ENCODE measurements around the gene FAM83C. TPM values are rescaled to one million over a fixed set of nuclear protein-coding genes. Genes with fewer than 3 reads are reported as not detected.

FAM83C gene
- total RNA-seq, 1 donor from 2014 or later, result not detected

DNA sequence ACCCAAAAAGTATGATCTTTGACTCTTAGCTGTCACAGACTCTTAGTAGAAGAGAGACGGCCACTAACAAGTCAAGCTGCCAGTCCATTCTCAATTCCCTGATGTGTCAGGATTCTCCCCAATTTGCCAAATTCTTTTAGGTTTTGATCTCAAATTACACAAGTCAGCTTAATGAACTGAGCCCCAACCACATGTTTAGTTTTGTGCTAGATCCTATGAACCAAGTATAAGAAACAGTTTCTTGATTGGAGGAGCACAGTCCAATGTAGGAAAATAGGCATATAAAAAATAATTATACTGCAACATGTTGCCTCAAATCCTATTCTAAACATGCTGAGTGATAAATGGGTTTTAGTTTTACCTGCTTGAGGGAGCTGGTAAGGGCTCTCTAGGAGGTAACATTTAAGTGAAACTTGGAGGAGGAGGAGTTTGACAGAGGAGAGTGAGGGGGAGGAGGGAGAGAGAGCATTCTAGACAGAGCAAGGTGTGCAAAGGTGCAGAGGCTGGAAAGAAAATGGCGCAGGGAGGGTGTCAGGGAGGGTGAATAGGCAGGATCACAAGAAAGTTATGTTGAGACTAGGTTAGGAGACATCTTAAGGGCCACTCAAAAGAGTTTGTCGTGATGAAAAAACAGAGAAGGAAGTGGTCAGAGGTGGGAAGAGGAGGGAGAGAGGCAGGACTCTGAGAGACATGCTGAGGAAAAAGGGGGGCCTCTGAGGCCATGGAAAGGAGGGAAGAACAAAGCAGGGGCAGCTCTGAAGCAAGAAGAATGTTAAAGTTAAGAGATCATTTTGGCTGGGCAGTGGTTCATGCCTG, 22.8 kb upstream of the FAM83C start:
- Histone ChIP-seq H4K20me1 (ENCODE audit: low read depth) (no peaks in the 10 kb centered on the region), H3K36me3 (no peaks in the 10 kb centered on the region), H3F3A (ENCODE audit: low read depth) (no peaks in the 10 kb centered on the region), H3K4me2 (no peak overlapping the region), H3K79me2 (ENCODE audit: low read depth) (no peaks in the 10 kb centered on the region), H3K4me1 (no peaks in the 10 kb centered on the region), H3K9ac (no peak overlapping the region), H3K9me3 (ENCODE audit: low read depth) (no peaks in the 10 kb centered on the region), H2AFZ (replicated peaks) (no peak overlapping the region), H3K4me3 (no peak overlapping the region), H3K27ac (no peak overlapping the region), H3K27me3 (no peaks in the 10 kb centered on the region)
- Mint-ChIP-seq H3K9me3 (no peaks in the 10 kb centered on the region), H3K27me3 (ENCODE audit: insufficient read depth, low read depth) (no peaks in the 10 kb centered on the region), H3K4me1 (no peaks in the 10 kb centered on the region), H3K27ac (no peak overlapping the region), H3K4me3 (no peak overlapping the region), H3K36me3 (peaks cover 4% of the 10 kb centered on the region)
- DNase-seq (ENCODE audit: low spot score), result no peak
- TF ChIP-seq EZH2phosphoT487 (IDR thresholded peaks at IDR 0.05) (no peak), EZH2 (IDR thresholded peaks at IDR 0.05) (no peak)

DNA sequence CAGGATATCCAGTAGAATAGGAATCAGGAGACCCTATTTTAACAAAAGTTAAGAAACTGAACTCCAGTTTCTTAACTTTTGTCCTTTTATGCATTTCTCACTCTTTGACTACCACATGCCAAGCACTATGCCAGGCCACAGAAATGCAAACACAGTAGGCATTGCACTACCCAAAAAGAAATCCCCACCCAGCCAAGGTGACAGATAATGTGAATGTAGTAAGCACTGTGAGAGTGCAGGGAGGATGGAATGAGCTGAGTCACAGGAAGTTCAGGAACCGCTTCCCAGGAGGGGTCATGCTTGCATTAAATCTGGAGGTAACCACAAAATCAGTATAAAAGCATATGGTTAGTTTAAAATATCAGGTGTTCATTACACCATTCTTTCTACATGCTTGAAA, 20.1 kb upstream of the FAM83C start:
- no peak overlapping the region for H3K27ac ChIP-seq
- no peaks in the 10 kb centered on the region for H3K4me1 ChIP-seq
- no peaks in the 10 kb centered on the region for H3K27me3 ChIP-seq
- Mint-ChIP-seq H3K4me3 (no peak overlapping the region), H3K27me3 (ENCODE audit: insufficient read depth, low read depth) (no peaks in the 10 kb centered on the region), H3K36me3 (peaks cover 4% of the 10 kb centered on the region), H3K27ac (no peak overlapping the region), H3K9me3 (no peaks in the 10 kb centered on the region), H3K4me1 (no peaks in the 10 kb centered on the region)
- no peak for DNase-seq (ENCODE audit: low spot score)
- H3K9ac ChIP-seq, result no peak overlapping the region
- no peaks in the 10 kb centered on the region for H3K9me3 ChIP-seq (ENCODE audit: low read depth)
- no peak overlapping the region for H3K4me2 ChIP-seq
- H3K36me3 ChIP-seq, result no peaks in the 10 kb centered on the region
- no peaks in the 10 kb centered on the region for H3F3A ChIP-seq (ENCODE audit: low read depth)
- H3K79me2 ChIP-seq (ENCODE audit: low read depth), result no peaks in the 10 kb centered on the region
- H2AFZ ChIP-seq (replicated peaks), result no peak overlapping the region
- no peaks in the 10 kb centered on the region for H4K20me1 ChIP-seq (ENCODE audit: low read depth)
- no peak overlapping the region for H3K4me3 ChIP-seq
- TF ChIP-seq EZH2 (IDR thresholded peaks at IDR 0.05), result no peak
- TF ChIP-seq, protein P1, sequence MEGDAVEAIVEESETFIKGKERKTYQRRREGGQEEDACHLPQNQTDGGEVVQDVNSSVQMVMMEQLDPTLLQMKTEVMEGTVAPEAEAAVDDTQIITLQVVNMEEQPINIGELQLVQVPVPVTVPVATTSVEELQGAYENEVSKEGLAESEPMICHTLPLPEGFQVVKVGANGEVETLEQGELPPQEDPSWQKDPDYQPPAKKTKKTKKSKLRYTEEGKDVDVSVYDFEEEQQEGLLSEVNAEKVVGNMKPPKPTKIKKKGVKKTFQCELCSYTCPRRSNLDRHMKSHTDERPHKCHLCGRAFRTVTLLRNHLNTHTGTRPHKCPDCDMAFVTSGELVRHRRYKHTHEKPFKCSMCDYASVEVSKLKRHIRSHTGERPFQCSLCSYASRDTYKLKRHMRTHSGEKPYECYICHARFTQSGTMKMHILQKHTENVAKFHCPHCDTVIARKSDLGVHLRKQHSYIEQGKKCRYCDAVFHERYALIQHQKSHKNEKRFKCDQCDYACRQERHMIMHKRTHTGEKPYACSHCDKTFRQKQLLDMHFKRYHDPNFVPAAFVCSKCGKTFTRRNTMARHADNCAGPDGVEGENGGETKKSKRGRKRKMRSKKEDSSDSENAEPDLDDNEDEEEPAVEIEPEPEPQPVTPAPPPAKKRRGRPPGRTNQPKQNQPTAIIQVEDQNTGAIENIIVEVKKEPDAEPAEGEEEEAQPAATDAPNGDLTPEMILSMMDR (IDR thresholded peaks at IDR 0.05), result no peak
- TF ChIP-seq EZH2phosphoT487 (IDR thresholded peaks at IDR 0.05), result no peak

DNA sequence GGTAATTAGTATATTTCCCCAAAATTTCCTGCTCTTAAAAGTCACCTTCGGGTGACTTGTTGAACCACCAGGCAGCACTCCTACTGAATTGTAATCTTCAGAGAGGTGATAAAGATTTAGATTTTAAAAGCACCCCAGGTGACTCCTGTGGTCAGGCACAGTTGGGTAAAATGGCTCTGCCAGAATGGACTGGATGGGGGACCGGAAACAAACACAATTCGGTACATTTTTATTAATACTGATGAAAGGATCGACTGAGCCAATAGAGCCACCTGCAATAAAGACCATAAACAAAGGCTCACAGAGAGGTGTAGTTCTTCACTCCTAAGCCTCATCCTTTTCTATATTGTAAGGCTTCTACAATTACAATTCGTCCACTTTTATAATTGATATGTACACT, 19.6 kb upstream of the FAM83C start:
- no peaks in the 10 kb centered on the region for H3K4me1 Mint-ChIP-seq
- no peak overlapping the region for H3K9ac ChIP-seq
- H3K79me2 ChIP-seq (ENCODE audit: low read depth), result no peaks in the 10 kb centered on the region
- no peaks in the 10 kb centered on the region for H3K9me3 Mint-ChIP-seq
- H3F3A ChIP-seq (ENCODE audit: low read depth), result no peaks in the 10 kb centered on the region
- TF ChIP-seq, protein P1 (IDR thresholded peaks at IDR 0.05), result no peak
- no peak for TF ChIP-seq EZH2phosphoT487 (IDR thresholded peaks at IDR 0.05)
- no peak for TF ChIP-seq EZH2 (IDR thresholded peaks at IDR 0.05)
- H3K9me3 ChIP-seq (ENCODE audit: low read depth), result no peaks in the 10 kb centered on the region
- peaks cover 4% of the 10 kb centered on the region for H3K36me3 Mint-ChIP-seq
- H2AFZ ChIP-seq (replicated peaks), result no peak overlapping the region
- no peaks in the 10 kb centered on the region for H3K27me3 ChIP-seq
- no peaks in the 10 kb centered on the region for H3K27me3 Mint-ChIP-seq (ENCODE audit: insufficient read depth, low read depth)
- H3K4me3 ChIP-seq, result no peak overlapping the region
- no peaks in the 10 kb centered on the region for H3K36me3 ChIP-seq
- no peaks in the 10 kb centered on the region for H4K20me1 ChIP-seq (ENCODE audit: low read depth)
- H3K4me3 Mint-ChIP-seq, result no peak overlapping the region
- no peaks in the 10 kb centered on the region for H3K4me1 ChIP-seq
- DNase-seq (ENCODE audit: low spot score), result no peak
- H3K27ac Mint-ChIP-seq, result no peak overlapping the region
- H3K4me2 ChIP-seq, result no peak overlapping the region
- H3K27ac ChIP-seq, result no peak overlapping the region

DNA sequence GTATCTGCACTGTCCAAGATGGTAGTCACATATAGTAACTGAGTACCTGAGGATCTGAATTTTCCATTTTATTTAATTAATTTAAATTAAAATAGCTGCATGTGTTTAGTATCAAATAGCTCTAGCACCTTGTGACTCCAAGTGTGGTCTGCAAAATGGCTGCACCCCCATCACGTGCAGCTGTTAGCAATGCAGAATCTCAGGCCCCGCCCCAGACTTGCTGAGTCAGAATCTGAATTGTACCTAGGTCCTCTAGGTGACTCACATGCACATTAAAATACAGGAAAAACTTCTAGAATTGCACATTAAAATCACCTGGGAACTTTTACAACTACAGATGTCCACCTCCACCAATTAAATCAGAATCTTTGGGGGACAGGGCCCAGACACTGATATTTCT, 19.2 kb upstream of the FAM83C start:
- H2AFZ ChIP-seq (replicated peaks), result no peak overlapping the region
- Mint-ChIP-seq H3K4me1 (no peaks in the 10 kb centered on the region), H3K27ac (no peak overlapping the region), H3K9me3 (no peaks in the 10 kb centered on the region), H3K36me3 (peaks cover 4% of the 10 kb centered on the region), H3K27me3 (ENCODE audit: insufficient read depth, low read depth) (no peaks in the 10 kb centered on the region), H3K4me3 (no peak overlapping the region)
- no peak overlapping the region for H3K4me2 ChIP-seq
- no peak overlapping the region for H3K27ac ChIP-seq
- DNase-seq (ENCODE audit: low spot score), result no peak
- H3K79me2 ChIP-seq (ENCODE audit: low read depth), result no peaks in the 10 kb centered on the region
- H3F3A ChIP-seq (ENCODE audit: low read depth), result no peaks in the 10 kb centered on the region
- no peak overlapping the region for H3K4me3 ChIP-seq
- TF ChIP-seq EZH2phosphoT487 (IDR thresholded peaks at IDR 0.05), result no peak
- TF ChIP-seq, protein P1 (IDR thresholded peaks at IDR 0.05), result no peak
- no peak for TF ChIP-seq EZH2 (IDR thresholded peaks at IDR 0.05)
- H3K27me3 ChIP-seq, result no peaks in the 10 kb centered on the region
- no peaks in the 10 kb centered on the region for H3K4me1 ChIP-seq
- no peaks in the 10 kb centered on the region for H3K36me3 ChIP-seq
- no peaks in the 10 kb centered on the region for H4K20me1 ChIP-seq (ENCODE audit: low read depth)
- no peak overlapping the region for H3K9ac ChIP-seq
- no peaks in the 10 kb centered on the region for H3K9me3 ChIP-seq (ENCODE audit: low read depth)
